Sigmoid colon (tissue), 7 donors: ENCODE data around the gene SMIM24. TPM values are rescaled to one million over a fixed set of nuclear protein-coding genes. Genes with fewer than 3 reads are reported as not detected.

Experiments used
- DNase-seq: peaks from one replicate; pipeline ENCODE4 v3.0.0-alpha.2; 2019
- H3K27ac ChIP-seq, 4 donors: fragments of 200-600 bp; sonication (generic); one replicate each; pipeline ENCODE4 v1.5.1; 2016 to 2019; ENCODE audit warnings: mild to moderate bottlenecking in 1 of 4
- H3K27me3 ChIP-seq, 3 donors: fragments of 200-600 bp; sonication (generic); one replicate each; pipeline ENCODE4 v1.5.1; 2019; ENCODE audit warnings: mild to moderate bottlenecking in 1 of 3
- H3K36me3 ChIP-seq, 4 donors: fragments of 200-600 bp; sonication (generic); one replicate each; pipeline ENCODE4 v1.5.1; 2016 to 2019
- H3K4me1 ChIP-seq, 4 donors: fragments of 200-600 bp; sonication (generic); one replicate each; pipeline ENCODE4 v1.5.1; 2017 to 2019
- H3K4me3 ChIP-seq, 4 donors: fragments of 200-600 bp; sonication (generic); one replicate each; pipeline ENCODE4 v1.5.1; 2017 to 2019; ENCODE audit warnings: mild to moderate bottlenecking in 2 of 4, moderate library complexity in 1 of 4
- H3K9me3 ChIP-seq, 4 donors: fragments of 200-600 bp in 3 of 4; sonication (generic) in 3 of 4; one replicate each; pipeline versions ENCODE4 v1.5.1 to v1.6.1; 2013 to 2019
- CTCF ChIP-seq, 4 experiments: fragments of 450-650 bp in 3 of 4; fragments of 200-600 bp in 1 of 4; IDR thresholded peaks; one replicate each; pipeline ENCODE4 v1.5.1; 2016 to 2019; ENCODE audit warnings: antibody characterized with exemption in 4 of 4, mild to moderate bottlenecking in 3 of 4, moderate library complexity in 2 of 4
- EP300 ChIP-seq, 4 donors: sonication (generic); formaldehyde crosslinking; IDR thresholded peaks; one replicate each; pipeline ENCODE4 v1.6.1; 2017; ENCODE audit warnings: antibody characterized with exemption in 4 of 4
- POLR2A ChIP-seq, 2 donors: fragments of 450-650 bp; IDR thresholded peaks; one replicate each; pipeline ENCODE4 v1.6.1; 2016; ENCODE audit warnings: antibody characterized with exemption in 2 of 2, mild to moderate bottlenecking in 2 of 2, moderate library complexity in 2 of 2
- POLR2AphosphoS5 ChIP-seq, 4 donors: sonication (generic); formaldehyde crosslinking; IDR thresholded peaks; one replicate each; pipeline ENCODE4 v1.6.1; 2017; ENCODE audit warnings: antibody characterized with exemption in 4 of 4
- WGBS, 2 donors: extraction: QIAGEN DNeasy Blood & Tissue Kit; methylation state at CpG; one replicate each; pipeline ENCODE4 v1.1.7; 2013; 5-methylcytosine and 5-hydroxymethylcytosine counted together
- intact Hi-C: fragments of 100-400 bp; cut with DNase I; formaldehyde crosslinking; loops from one replicate; pipeline ENCODE4 v1.15.1; 2023
- polyA plus RNA-seq, 3 donors: library from polyadenylated mRNA; stranded (reverse); fragments of 200-250 nt; gene quantifications; one replicate each; pipeline ENCODE4 v1.2.3, GENCODE V29; 2013
- total RNA-seq, 4 donors: library from RNA; depleted of rRNA; stranded (reverse); fragments of >200 nt; gene quantifications; one replicate each; pipeline ENCODE4 v1.1.0, GENCODE V29; 2016
- donor health status: healthy with polysubstance abuse.
- donor health status: Bipolar disorder and iron deficiency.
- donor health status: healthy.

Gene SMIM24
- total and polyA plus RNA-seq, 7 donors, result 15.1 to 72.7 (median 30.3) TPM; not detected in 4

- Histone ChIP-seq H3K27ac (no peak overlapping the region), H3K4me1 (peaks cover 0 to 53% (median 25%) of the 10 kb centered on the region in 4 donors), H3K9me3 (no peaks in the 10 kb centered on the region), H3K27me3 (no peaks in the 10 kb centered on the region), H3K36me3 (peaks cover 0 to 8% (median 0%) of the 10 kb centered on the region in 4 donors), H3K4me3 (no peak overlapping the region)
- WGBS, 2 donors, result 81 to 86% methylated on average over 15 of the region's 15 CpGs
- intact Hi-C loops, result no loop called here
- TF ChIP-seq EP300 (IDR thresholded peaks at IDR 0.05) (no peak), POLR2A (IDR thresholded peaks at IDR 0.05) (no peak), CTCF (IDR thresholded peaks at IDR 0.05) (no peak), POLR2AphosphoS5 (IDR thresholded peaks at IDR 0.05) (no peak)
- no peak for DNase-seq
These were observed 35.6 kb upstream of the SMIM24 start for GRCh38 chr19:3515891-3516422.

GRCh38 chr19:3514930-3515329, 34.6 kb upstream of the SMIM24 start:
- DNase-seq, result no peak
- Histone ChIP-seq H3K27me3 (no peaks in the 10 kb centered on the region), H3K36me3 (peaks cover 0 to 10% (median 2%) of the 10 kb centered on the region in 4 donors), H3K27ac (no peak overlapping the region), H3K4me3 (no peak overlapping the region), H3K4me1 (peaks cover 0 to 63% (median 26%) of the 10 kb centered on the region in 4 donors), H3K9me3 (no peaks in the 10 kb centered on the region)
- intact Hi-C loops, result no loop called here
- no peak for TF ChIP-seq POLR2A (IDR thresholded peaks at IDR 0.05)
- no peak for TF ChIP-seq EP300 (IDR thresholded peaks at IDR 0.05)
- TF ChIP-seq POLR2AphosphoS5 (IDR thresholded peaks at IDR 0.05), result no peak
- TF ChIP-seq CTCF (IDR thresholded peaks at IDR 0.05), result no peak
- WGBS, 2 donors, result 88 to 92% methylated on average over 12 of the region's 12 CpGs

GRCh38 chr19:3513229-3514140, 33.2 kb upstream of the SMIM24 start:
- 87 to 91% methylated on average over 23 of the region's 23 CpGs for WGBS, 2 donors
- TF ChIP-seq POLR2A (IDR thresholded peaks at IDR 0.05), result no peak
- no peak for TF ChIP-seq POLR2AphosphoS5 (IDR thresholded peaks at IDR 0.05)
- no peak for TF ChIP-seq EP300 (IDR thresholded peaks at IDR 0.05)
- no peak for TF ChIP-seq CTCF (IDR thresholded peaks at IDR 0.05)
- H3K27me3 ChIP-seq, result no peaks in the 10 kb centered on the region
- intact Hi-C loops, result no loop called here
- peaks cover 0 to 5% (median 2%) of the 10 kb centered on the region in 4 donors for H3K36me3 ChIP-seq
- DNase-seq, result no peak
- H3K27ac ChIP-seq, result no peak overlapping the region
- no peaks in the 10 kb centered on the region for H3K9me3 ChIP-seq
- peaks cover 0 to 78% (median 36%) of the 10 kb centered on the region in 4 donors for H3K4me1 ChIP-seq
- no peak overlapping the region for H3K4me3 ChIP-seq

GRCh38 chr19:3512562-3513228, 32.4 kb upstream of the SMIM24 start:
- no peak for DNase-seq
- 93 to 95% methylated on average over 17 of the region's 17 CpGs for WGBS, 2 donors
- Histone ChIP-seq H3K9me3 (no peaks in the 10 kb centered on the region), H3K27ac (no peak overlapping the region), H3K4me1 (peaks cover 0 to 83% (median 43%) of the 10 kb centered on the region in 4 donors), H3K36me3 (peaks cover 0 to 5% (median 2%) of the 10 kb centered on the region in 4 donors), H3K4me3 (no peak overlapping the region), H3K27me3 (no peaks in the 10 kb centered on the region)
- intact Hi-C loops, result no loop called here
- TF ChIP-seq EP300 (IDR thresholded peaks at IDR 0.05), result no peak
- TF ChIP-seq POLR2AphosphoS5 (IDR thresholded peaks at IDR 0.05), result no peak
- no peak for TF ChIP-seq CTCF (IDR thresholded peaks at IDR 0.05)
- no peak for TF ChIP-seq POLR2A (IDR thresholded peaks at IDR 0.05)
